C4-2B (cell line): ENCODE results near the gene TM9SF4.

Source experiments
- H3K27ac ChIP-seq: fragments of 450-650 bp; 2 replicates; pipeline ENCODE4 v1.5.1; 2017
- CTCF ChIP-seq: fragments of 450-650 bp; conservative IDR thresholded peaks from 2 replicates; pipeline ENCODE4 v1.5.1; 2017; ENCODE audit warnings: mild to moderate bottlenecking
- ZFX ChIP-seq: fragments of 450-650 bp; IDR thresholded peaks from 2 replicates; pipeline ENCODE4 v1.6.1; 2017

Gene TM9SF4

GRCh38 chr20:32123088-32123487 is 13.6 kb downstream of the TM9SF4 start:
- H3K27ac ChIP-seq: no peak overlapping the region
- TF ChIP-seq ZFX (no peak), CTCF (no peak)

GRCh38 chr20:32124916-32125454 is 15.5 kb downstream of the TM9SF4 start:
- TF ChIP-seq CTCF: no peak
- no peak for TF ChIP-seq ZFX
- no peak overlapping the region for H3K27ac ChIP-seq

GRCh38 chr20:32125506-32125905 is 16.0 kb downstream of the TM9SF4 start:
- TF ChIP-seq ZFX (no peak), CTCF (no peak)
- H3K27ac ChIP-seq: no peak overlapping the region

- no peak for TF ChIP-seq ZFX
- TF ChIP-seq CTCF: no peak
- no peak overlapping the region for H3K27ac ChIP-seq
These were observed 17.4 kb downstream of the TM9SF4 start for GRCh38 chr20:32126919-32127318.

- TF ChIP-seq CTCF: no peak
- no peak for TF ChIP-seq ZFX
These were observed 17.8 kb downstream of the TM9SF4 start for GRCh38 chr20:32127347-32127746.

GRCh38 chr20:32128167-32128566 is 18.7 kb downstream of the TM9SF4 start:
- no peak for TF ChIP-seq ZFX
- TF ChIP-seq CTCF: no peak
- H3K27ac ChIP-seq: no peak overlapping the region

More at GRCh38 chr20:32127347-32127746, 17.8 kb downstream of the TM9SF4 start:
- no peak overlapping the region for H3K27ac ChIP-seq

- no peak for TF ChIP-seq CTCF
- TF ChIP-seq ZFX: no peak
- H3K27ac ChIP-seq: no peak overlapping the region
These were observed 20.3 kb downstream of the TM9SF4 start for GRCh38 chr20:32129863-32130262.
